Raji (cell line): ENCODE measurements around the gene ACVR2B.

Experiments
- POLR2A ChIP-seq: IDR thresholded peaks from 2 replicates; pipeline ENCODE4 v1.6.1; 2011; ENCODE audit warnings: low read depth, low read length, control low read depth; ENCODE audit not compliant: insufficient read depth

Gene ACVR2B

DNA sequence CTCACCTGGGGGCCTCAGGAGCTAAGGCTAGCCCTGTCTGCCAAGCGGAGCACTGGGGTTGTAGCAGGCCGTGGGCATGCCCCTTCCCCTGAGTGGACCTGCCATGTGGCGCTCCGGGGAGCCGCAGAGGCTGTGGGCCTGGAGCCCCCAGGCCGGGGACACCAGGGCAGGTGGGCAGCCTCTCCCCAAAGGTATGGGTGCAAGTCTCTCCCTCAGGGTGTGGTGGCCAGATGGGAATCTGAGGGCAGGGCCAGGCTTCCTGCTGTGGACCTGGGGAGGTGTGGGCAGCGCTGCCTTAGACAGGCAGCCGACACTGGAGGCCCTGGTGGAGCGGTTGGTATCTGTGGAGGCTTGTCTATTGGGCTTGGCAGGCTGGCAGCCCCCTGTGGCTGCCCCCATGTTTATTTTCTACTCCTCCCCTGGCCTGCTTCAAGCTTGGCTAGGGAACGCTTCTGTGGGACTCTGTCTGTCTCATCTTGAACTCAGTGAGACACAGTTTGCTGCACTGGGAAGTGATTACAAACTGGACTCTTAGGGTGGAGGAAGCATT lies 5.9 kb downstream of the ACVR2B start:
- TF ChIP-seq POLR2A: no peak

DNA sequence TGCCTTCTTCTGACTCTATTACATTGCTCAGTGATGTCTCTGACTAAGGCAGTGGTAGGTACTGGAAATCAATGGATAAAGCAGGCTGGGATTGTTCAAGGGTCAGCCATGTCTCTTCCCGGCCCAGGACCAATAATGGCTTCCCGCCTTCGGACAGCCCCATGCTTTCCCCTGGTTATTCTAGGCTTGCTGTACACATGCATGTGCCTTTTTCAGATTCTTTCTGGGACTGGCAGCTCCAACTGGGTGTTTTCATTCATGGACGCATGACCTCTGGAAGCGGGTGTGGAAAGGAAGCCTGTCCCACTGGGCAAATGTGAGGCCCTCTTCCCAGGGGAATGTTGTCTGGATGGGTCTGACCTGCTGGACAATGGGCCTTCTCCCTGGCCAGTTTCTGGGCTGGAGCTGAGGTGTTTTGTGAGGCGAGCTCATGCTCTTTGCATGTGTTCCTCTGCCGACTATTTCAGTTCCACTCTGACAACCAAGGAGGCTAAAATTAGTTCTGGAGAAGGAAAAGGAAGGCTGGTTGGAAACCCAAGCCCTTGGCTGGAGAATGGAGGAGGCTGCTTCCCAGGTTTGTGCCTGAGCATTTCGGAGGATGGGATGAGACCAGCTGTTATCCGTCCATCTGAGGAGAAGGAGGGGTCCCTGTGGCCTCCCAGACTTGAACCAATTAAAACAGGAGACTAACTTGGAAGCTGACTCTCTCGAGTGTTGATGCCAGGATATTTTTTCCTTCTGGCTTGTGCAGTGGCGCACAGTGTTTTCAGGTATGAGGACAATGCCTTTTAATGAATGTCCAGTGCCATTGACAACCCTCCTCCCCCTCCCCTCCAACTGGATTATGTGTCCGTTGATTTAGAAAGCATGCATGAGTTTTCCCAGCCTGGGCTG lies 6.9 kb downstream of the ACVR2B start:
- no peak for TF ChIP-seq POLR2A

DNA sequence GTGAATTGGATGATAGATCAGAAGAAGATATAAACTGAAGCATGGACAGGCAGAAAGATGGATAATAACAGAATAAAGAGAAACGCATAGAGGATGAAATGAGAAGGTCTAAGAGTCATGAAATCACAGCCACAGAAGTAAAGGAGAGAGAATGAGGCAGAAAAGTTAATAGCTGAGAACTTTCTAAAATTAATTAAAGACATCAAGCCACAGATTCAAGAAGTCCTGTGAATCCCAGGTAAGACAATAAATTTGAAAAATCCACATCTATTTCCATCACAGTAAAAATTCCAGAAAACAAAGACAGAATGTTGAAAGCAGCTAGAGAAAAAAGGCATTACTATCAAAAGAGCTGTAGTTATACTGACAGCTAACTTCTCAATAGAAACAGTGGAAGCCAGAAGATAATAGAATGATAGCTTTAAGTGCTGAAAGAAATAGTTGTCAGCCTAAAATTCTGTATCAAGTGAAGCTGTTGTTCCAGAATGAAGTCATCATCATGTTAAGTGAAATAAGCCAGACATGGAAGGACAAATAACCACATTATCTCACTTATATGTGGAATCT lies 12.0 kb downstream of the ACVR2B start:
- TF ChIP-seq POLR2A: no peak

DNA sequence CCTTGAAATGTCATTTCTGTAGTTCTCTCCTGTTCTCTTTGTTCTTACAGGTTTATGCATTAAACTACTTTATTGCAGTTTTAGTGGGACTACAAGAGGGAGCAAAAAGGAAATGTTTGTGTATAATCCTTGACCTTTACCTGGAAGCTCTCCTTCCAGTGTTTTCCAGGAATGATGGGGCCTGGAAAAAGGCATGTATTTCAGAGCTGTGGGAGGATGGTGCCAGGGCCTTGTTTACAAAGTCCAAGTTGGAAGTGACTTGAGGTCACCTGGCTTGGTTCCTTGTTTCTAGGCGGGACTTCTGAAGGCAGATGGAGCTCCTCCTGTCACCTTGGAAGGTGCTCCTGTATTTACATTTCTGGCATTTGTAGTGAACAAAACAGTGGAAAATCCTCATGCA lies 15.1 kb downstream of the ACVR2B start:
- no peak for TF ChIP-seq POLR2A

DNA sequence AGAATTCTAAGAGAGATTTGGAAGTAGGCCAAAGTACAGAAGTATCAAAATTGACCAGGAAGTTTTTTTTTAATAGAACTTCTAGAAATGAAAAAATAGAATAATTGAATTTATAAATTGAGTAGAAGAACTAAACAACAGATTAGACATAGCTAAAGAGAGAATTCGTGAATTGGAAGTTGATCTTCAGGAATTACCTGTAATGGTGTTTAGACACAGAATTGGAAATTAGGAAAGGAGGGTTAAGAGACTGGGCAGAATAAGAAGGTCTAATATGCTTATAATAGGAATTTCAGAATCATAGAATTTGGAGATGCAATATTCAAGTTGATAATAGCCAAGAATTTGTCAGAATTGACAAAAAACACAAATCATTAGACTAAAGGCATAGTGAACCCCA lies 16.2 kb downstream of the ACVR2B start:
- TF ChIP-seq POLR2A: no peak

DNA sequence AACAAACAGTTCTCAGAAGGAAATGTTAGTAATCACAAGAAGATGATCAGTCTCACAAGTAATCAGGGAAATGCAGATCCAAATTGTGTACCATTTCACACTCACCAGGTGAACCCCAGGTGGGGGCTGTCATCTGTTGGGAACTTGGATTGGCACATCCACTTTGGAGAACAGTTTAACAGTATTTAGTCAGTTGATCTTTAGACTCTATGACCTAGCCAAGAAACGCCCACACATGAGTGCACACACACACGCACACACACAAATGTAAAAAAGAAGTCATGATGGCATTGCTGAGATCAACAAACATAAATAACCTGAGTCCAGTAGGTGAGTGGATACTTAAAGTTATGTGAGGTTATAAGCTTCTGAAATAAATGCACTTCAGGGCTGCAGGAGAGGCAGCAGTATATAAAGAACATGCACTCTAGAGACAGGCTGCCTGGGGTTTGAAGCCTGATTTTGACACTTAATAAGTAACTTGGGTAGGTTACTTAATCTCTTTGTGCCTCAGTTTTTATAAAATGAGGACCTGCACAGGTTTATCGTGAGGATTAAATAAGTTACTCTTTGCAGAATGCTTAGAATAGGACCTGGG lies 17.7 kb downstream of the ACVR2B start:
- no peak for TF ChIP-seq POLR2A

DNA sequence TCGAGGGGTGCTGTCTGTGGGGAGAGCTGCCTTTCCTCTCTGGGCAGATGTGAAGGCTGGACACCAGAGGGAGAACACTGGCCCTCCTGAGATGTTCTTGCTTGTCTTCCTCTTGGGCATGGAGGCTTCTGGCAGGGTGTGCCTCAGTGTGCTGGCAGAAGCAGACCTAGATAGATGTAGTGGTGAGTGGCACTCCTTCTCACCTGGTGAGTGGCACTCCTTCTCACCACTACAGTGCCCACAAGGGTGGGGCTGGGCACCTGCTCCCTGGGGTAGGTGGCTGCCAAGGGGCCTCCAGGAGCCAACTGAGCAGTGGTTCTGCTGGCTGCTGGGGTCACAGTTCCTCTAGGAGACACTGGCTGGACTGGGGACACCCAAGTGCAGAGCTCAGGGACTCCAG lies 18.7 kb downstream of the ACVR2B start:
- TF ChIP-seq POLR2A: no peak

DNA sequence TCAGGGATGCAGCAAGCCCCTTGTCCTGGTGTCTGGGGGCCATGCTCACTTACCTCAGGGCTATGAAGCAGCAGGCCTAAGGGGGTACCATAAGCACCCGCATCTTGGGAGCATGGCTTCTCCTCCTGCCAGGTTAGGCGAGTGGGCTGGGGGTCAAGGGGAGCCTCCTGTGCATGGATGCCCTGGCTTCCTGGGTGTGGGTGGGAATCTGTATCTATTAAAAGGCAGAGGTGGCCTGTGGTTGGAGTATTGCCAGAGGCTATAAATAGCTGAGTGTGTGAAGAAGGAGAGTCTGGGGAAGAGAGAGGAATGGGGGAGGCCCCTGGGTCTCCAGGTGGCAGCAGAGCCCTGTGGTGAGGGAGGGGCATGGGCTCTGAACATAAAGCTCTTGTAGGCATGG lies 19.5 kb downstream of the ACVR2B start:
- no peak for TF ChIP-seq POLR2A

DNA sequence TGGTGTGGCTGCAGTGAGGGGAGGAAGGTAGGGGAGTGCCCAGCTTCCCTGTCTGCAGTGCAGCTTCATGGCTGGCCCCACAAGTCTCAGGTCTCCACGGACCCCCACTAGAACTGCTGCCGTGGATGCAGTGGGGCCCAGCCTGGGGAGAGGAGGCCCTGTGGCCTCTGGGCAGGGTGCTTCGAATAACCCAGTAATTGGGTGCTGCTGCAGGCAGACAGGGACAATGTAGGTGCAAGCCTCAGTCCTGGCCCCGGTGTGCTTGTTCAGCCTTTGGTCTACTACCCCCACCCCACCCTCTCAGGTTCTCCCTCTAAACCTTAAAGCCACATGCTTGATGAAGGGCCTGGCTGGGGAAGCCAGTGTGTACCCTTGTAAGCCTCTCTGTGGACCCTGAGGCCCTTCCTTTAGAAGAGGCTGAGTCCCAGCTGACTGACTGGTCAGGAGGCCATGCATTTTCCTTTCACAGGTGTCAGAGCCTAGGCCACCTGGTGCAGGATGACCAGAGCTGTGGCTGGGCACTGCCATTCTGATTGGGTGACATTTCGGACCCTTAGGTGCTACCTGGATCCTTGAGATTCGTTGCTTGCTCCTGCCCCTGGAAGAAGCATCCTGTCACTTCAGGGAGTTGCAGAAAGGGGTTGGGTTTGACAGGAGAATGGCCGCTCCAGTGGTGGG lies 21.4 kb downstream of the ACVR2B start:
- no peak for TF ChIP-seq POLR2A

DNA sequence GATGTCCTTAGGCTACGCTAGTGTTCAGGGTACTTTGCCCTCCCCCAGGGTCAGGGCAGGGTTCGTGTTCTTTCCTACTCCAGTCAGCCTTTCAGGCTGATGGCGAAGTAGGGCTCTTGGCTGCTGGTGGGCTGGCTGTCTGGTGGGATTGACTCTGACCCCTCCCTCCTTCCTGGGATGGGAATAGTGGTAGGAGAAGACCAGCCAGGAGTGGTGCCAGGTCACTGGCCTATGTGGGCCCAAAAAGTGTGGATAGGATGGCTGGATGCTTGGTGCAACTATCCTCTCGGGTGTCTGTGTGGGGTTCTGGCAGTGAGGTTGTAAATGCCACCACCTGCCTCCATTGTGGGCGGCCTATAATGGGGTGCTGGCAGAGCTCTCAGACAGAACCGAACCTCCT lies 22.0 kb downstream of the ACVR2B start:
- no peak for TF ChIP-seq POLR2A

DNA sequence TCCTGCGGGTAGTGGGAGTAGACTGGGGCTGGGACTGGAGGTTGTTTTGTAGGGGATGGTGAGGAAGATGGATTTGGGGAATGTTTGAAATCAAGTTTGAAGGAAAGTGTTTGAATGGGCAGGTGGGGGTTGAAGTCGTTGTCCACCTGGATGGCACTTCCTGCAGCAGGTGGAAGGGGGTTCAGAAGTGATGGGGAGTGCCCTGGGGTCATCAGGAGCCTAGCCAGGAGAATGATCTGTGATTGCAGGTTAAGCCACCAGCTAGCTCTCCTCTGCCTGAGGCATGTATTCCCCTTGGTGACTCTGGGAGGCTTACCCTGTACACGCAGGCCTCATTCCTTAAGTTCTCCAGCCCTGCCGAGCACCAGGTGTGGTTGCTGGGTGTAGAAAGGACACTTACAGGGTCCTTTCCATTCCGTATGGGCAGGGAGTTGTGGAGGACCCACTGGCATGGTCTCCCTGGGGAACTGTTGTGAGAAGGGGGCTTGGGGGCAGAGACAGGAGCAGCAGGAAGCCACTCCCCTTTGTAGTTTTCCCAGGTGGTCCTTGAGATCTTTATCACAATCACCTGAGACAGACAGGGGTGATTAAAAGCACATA lies 22.6 kb downstream of the ACVR2B start:
- no peak for TF ChIP-seq POLR2A

DNA sequence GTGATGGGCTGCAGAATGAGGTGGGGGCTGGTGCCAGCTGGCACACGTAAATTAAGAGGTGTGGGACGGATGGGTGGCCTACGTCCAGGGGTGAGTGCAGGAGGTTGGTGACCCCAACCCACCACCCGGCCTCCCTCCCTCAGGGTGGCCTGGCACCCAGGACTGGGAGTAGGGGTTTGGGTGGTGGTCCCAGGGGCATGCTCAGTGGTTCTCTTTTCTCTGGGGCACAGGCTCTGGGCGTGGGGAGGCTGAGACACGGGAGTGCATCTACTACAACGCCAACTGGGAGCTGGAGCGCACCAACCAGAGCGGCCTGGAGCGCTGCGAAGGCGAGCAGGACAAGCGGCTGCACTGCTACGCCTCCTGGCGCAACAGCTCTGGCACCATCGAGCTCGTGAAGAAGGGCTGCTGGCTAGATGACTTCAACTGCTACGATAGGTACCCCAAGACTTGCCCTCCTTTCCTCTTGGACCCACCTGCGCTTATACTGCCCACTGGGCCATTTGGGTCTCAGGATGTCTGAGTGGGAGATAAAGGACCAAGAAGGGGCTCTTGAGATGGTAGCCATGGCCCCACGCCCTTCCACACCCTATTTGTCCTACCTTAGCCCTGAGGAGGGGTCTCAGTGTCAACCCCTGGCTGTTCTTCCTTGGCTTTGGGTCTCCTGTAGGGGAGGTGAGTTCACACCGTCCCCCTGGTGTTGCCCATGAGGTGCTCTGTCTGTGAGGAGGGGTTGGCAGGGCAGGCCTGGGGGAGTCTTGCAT lies 23.5 kb downstream of the ACVR2B start:
- TF ChIP-seq POLR2A: no peak

DNA sequence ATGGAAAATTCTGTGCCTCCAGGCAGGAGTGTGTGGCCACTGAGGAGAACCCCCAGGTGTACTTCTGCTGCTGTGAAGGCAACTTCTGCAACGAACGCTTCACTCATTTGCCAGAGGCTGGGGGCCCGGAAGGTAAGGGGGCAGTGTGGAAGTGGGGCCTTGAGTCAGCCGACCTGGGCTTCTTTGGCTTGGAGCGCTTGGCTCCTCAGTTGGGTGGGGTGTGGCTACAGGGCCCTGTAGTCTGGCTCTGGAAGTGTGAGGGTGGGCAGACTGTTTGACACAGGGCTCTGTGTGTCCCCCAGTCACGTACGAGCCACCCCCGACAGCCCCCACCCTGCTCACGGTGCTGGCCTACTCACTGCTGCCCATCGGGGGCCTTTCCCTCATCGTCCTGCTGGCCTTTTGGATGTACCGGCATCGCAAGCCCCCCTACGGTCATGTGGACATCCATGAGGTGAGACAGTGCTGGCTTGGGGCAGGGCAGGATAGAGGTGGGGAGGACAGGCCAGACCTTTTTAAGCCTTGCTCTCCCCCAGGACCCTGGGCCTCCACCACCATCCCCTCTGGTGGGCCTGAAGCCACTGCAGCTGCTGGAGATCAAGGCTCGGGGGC lies 24.3 kb downstream of the ACVR2B start:
- no peak for TF ChIP-seq POLR2A

DNA sequence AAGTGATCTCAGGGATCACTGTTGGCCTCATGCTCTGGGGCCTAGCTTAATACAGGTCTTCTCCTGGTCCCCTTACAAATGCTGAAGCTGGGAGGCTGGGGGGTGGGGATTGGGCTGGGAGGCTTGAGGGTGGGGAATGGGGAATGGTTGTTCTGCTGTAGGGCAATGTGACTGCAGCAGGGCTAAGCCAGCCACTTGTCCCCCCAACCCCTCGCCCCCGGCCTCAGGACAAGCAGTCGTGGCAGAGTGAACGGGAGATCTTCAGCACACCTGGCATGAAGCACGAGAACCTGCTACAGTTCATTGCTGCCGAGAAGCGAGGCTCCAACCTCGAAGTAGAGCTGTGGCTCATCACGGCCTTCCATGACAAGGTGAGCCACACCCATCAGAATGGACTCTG lies 25.2 kb downstream of the ACVR2B start:
- no peak for TF ChIP-seq POLR2A
